PC-9 (cell line): Measurements from ENCODE around the gene AIF1. TPM values are rescaled to one million over a fixed set of nuclear protein-coding genes. Genes with fewer than 3 reads are reported as not detected.

Experiments
- BruUV-seq: library from RNA; stranded (reverse); fragments of 400-500 nt; replicated peaks from 2 replicates; lab custom pipeline; 2021; lab: Mats Ljungman, UMichigan
- CTCF ChIA-PET: fragments of 300-600 bp; sonication (Branson Sonifier 250); formaldehyde crosslinking; loops from one replicate; lab custom pipeline; 2022; ENCODE audit warnings: antibody characterized with exemption; lab: Charles Lee
- POLR2A ChIA-PET: fragments of 300-600 bp; sonication (Branson Sonifier 250); formaldehyde crosslinking; loops from one replicate; lab custom pipeline; 2022; ENCODE audit warnings: antibody characterized with exemption; ENCODE audit not compliant: unreplicated experiment; lab: Charles Lee
- DNase-seq, 2 experiments: peaks; one replicate each; pipeline versions ENCODE4 v3.0.0 to v3.0.0-alpha.2; 2015 to 2022; ENCODE audit warnings: mixed read lengths in 1 of 2
- H2AFZ ChIP-seq: fragments of 200-600 bp; sonication (generic); 2 replicates; pipeline ENCODE4 v1.8.1; 2017; ENCODE audit warnings: antibody characterized with exemption
- H3F3A ChIP-seq: fragments of 200-600 bp; sonication (generic); 2 replicates; pipeline ENCODE4 v1.8.1; 2017; ENCODE audit warnings: antibody characterized with exemption, mild to moderate bottlenecking, low read depth; ENCODE audit not compliant: insufficient read depth
- H3K27ac ChIP-seq: fragments of 200-600 bp; sonication (generic); 2 replicates; pipeline ENCODE4 v1.6.1; 2016; ENCODE audit warnings: mixed run types
- H3K27me3 ChIP-seq: fragments of 200-600 bp; sonication (generic); 2 replicates; pipeline ENCODE4 v1.6.1; 2016; ENCODE audit warnings: low read depth, mixed run types; ENCODE audit not compliant: insufficient read depth
- H3K36me3 ChIP-seq: fragments of 200-600 bp; sonication (generic); 2 replicates; pipeline ENCODE4 v1.6.1; 2016; ENCODE audit warnings: low read depth, mixed run types
- H3K4me1 ChIP-seq: fragments of 200-600 bp; sonication (generic); replicated peaks from 2 replicates; pipeline ENCODE4 v1.6.1; 2016; ENCODE audit warnings: mixed run types; ENCODE audit not compliant: insufficient read depth
- H3K4me2 ChIP-seq: fragments of 200-600 bp; sonication (generic); 2 replicates; pipeline ENCODE4 v1.6.1; 2017; ENCODE audit warnings: mixed run types
- H3K4me3 ChIP-seq: fragments of 200-600 bp; sonication (generic); 2 replicates; pipeline ENCODE4 v1.6.1; 2016; ENCODE audit warnings: mixed run types
- H3K79me2 ChIP-seq: fragments of 200-600 bp; sonication (generic); 2 replicates; pipeline ENCODE4 v1.6.1; 2017; ENCODE audit warnings: low read depth, mixed run types
- H3K9me2 ChIP-seq: fragments of 200-600 bp; sonication (generic); 2 replicates; pipeline ENCODE4 v1.8.1; 2017; ENCODE audit warnings: mild to moderate bottlenecking; ENCODE audit not compliant: insufficient read depth
- H3K9me3 ChIP-seq: fragments of 200-600 bp; sonication (generic); 2 replicates; pipeline ENCODE4 v1.8.1; 2016; ENCODE audit warnings: low read depth; ENCODE audit not compliant: insufficient read depth
- H4K20me1 ChIP-seq: fragments of 200-600 bp; sonication (generic); 2 replicates; pipeline ENCODE4 v1.8.1; 2017; ENCODE audit not compliant: insufficient read depth
- CTCF ChIP-seq: fragments of 200-600 bp; sonication (generic); conservative IDR thresholded peaks from 2 replicates; pipeline ENCODE4 v1.6.1; 2017; ENCODE audit warnings: mixed run types, antibody characterized with exemption, mild to moderate bottlenecking, moderate library complexity
- EZH2 ChIP-seq: fragments of 200-600 bp; sonication (generic); IDR thresholded peaks from 2 replicates; pipeline ENCODE4 v1.8.0; 2017; ENCODE audit warnings: antibody characterized with exemption, low read depth
- intact Hi-C: fragments of 100-400 bp; cut with micrococcal nuclease; formaldehyde crosslinking; loops from one replicate; pipeline ENCODE4 v1.10.0; 2022; ENCODE audit not compliant: unreplicated experiment
- total RNA-seq: library from RNA; stranded (reverse); gene quantifications from 2 replicates; pipeline ENCODE4 v1.2.3, GENCODE V29; 2021

The AIF1 gene
- total RNA-seq, 1 experiment from 2014 or later: not detected

GRCh38 chr6:31575952-31576685, 38.9 kb upstream of the AIF1 start:
- no peak for TF ChIP-seq CTCF
- TF ChIP-seq EZH2: no peak
- 0 out of 2 replicates have a peak, but pooled peaks cover 5% of the 10 kb centered on the region for H3K4me1 ChIP-seq
- no peak overlapping the region for H3K4me2 ChIP-seq
- no peak overlapping the region for H3K4me3 ChIP-seq
- POLR2A ChIA-PET: no interaction called here
- H3F3A ChIP-seq: peaks cover 5% of the 10 kb centered on the region; the same call in 1 of the 2 replicates
- CTCF ChIA-PET: interaction anchor here (1.5 kb wide), 1 partner anchor 20 kb away, joined by 3 read pairs; no protein-coding TSS in a partner anchor
- no TSS peak for BruUV-seq
- no peaks in the 10 kb centered on the region for H3K79me2 ChIP-seq
- no peaks in the 10 kb centered on the region for H3K36me3 ChIP-seq
- DNase-seq: no peak
- H2AFZ ChIP-seq: no peak overlapping the region
- intact Hi-C loops: no loop called here
- no peaks in the 10 kb centered on the region for H3K9me3 ChIP-seq
- H3K27me3 ChIP-seq: 0 out of 2 replicates have a peak, but pooled peaks cover 5% of the 10 kb centered on the region
- H4K20me1 ChIP-seq: no peaks in the 10 kb centered on the region
- no peaks in the 10 kb centered on the region for H3K9me2 ChIP-seq
- H3K27ac ChIP-seq: no peak overlapping the region

DNA sequence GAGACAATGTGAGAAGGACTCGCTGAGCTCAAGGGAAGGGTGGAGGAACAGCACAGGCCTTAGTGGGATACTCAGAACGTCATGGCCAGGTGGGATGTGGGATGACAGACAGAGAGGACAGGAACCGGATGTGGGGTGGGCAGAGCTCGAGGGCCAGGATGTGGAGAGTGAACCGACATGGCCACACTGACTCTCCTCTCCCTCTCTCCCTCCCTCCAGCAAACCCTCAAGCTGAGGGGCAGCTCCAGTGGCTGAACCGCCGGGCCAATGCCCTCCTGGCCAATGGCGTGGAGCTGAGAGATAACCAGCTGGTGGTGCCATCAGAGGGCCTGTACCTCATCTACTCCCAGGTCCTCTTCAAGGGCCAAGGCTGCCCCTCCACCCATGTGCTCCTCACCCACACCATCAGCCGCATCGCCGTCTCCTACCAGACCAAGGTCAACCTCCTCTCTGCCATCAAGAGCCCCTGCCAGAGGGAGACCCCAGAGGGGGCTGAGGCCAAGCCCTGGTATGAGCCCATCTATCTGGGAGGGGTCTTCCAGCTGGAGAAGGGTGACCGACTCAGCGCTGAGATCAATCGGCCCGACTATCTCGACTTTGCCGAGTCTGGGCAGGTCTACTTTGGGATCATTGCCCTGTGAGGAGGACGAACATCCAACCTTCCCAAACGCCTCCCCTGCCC, 38.0 kb upstream of the AIF1 start:
- no peaks in the 10 kb centered on the region for H3K79me2 ChIP-seq
- H3K27ac ChIP-seq: no peak overlapping the region
- H3K9me3 ChIP-seq: no peaks in the 10 kb centered on the region
- 0 out of 2 replicates have a peak, but pooled peaks cover 5% of the 10 kb centered on the region for H3K4me1 ChIP-seq
- H3K36me3 ChIP-seq: no peaks in the 10 kb centered on the region
- no TSS peak for BruUV-seq
- no peak overlapping the region for H3K4me3 ChIP-seq
- POLR2A ChIA-PET: no interaction called here
- DNase-seq: no peak
- no peak overlapping the region for H2AFZ ChIP-seq
- 0 out of 2 replicates have a peak, but pooled peaks cover 5% of the 10 kb centered on the region for H3K27me3 ChIP-seq
- no peaks in the 10 kb centered on the region for H4K20me1 ChIP-seq
- H3K4me2 ChIP-seq: no peak overlapping the region
- intact Hi-C loops: no loop called here
- TF ChIP-seq CTCF: no peak
- no peak for TF ChIP-seq EZH2
- CTCF ChIA-PET: interaction anchor here (0.5 to 1.5 kb wide), 4 partner anchors 19 to 589 kb away, joined by 3 to 7 read pairs (median 4); no protein-coding TSS in a partner anchor
- H3F3A ChIP-seq: peaks cover 5% of the 10 kb centered on the region; the same call in 1 of the 2 replicates
- no peaks in the 10 kb centered on the region for H3K9me2 ChIP-seq

- POLR2A ChIA-PET: no interaction called here
- Histone ChIP-seq H4K20me1 (no peaks in the 10 kb centered on the region), H3K79me2 (no peaks in the 10 kb centered on the region), H3K4me1 (0 out of 2 replicates have a peak, but pooled peaks cover 5% of the 10 kb centered on the region), H3K27ac (no peak overlapping the region), H3K9me3 (no peaks in the 10 kb centered on the region), H3K4me2 (no peak overlapping the region), H3K27me3 (0 out of 2 replicates have a peak, but pooled peaks cover 5% of the 10 kb centered on the region), H3F3A (peaks cover 5% of the 10 kb centered on the region; the same call in 1 of the 2 replicates), H3K9me2 (no peaks in the 10 kb centered on the region), H2AFZ (no peak overlapping the region), H3K36me3 (no peaks in the 10 kb centered on the region), H3K4me3 (no peak overlapping the region)
- CTCF ChIA-PET: interaction anchor here (0.5 to 0.6 kb wide), 2 partner anchors 24 kb away, joined by 3 to 4 read pairs; no protein-coding TSS in a partner anchor
- TF ChIP-seq CTCF: no peak
- no peak for TF ChIP-seq EZH2
- DNase-seq: no peak
- intact Hi-C loops: no loop called here
- BruUV-seq: no TSS peak
Measured at GRCh38 chr6:31577579-31577966, 37.5 kb upstream of the AIF1 start.
